ENCODE results near the gene TEKTIP1.
A peak's percentile ranks its signal among the peaks of the same experiment; 100 is the strongest.

Gene TEKTIP1

GRCh38 chr19:3585301-3586126 lies 46.5 kb downstream of the TEKTIP1 start, which contains the start of gene GIPC3:
Gene GIPC3, plus strand, starts transcription at chr19:3585478. Its CDS starts 120 bp downstream, at chr19:3585598.
- no peak for DNase-seq (ENCODE audit: low spot score)

DNA sequence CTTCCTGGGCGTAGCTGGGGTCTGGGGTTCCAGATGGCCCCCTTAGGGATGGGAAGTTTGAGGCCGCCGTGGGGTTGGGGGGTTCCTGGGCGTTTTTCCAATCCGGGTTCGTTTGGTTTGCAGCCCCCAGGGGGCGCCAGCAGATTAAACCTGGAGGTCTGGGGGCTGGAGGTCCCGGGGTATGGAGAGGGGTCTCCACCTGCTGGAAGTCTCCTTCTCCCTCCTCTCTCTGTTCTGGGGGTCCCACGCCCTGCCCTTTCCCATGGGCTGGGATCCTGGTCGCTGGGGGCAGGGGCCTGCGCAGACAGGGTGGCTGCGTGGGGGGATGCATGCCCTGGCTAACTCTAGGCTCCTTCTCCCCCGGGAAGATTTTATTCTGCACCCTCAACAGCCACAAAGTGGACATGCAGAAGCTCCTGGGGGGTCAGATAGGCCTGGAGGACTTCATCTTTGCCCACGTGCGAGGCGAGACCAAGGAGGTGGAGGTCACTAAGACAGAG lies 47.2 kb downstream of the TEKTIP1 start:
- peak; percentile 34 for DNase-seq (ENCODE audit: low spot score)

- no peak for DNase-seq (ENCODE audit: low spot score)
These were observed 47.9 kb downstream of the TEKTIP1 start for GRCh38 chr19:3586707-3587346.

DNA sequence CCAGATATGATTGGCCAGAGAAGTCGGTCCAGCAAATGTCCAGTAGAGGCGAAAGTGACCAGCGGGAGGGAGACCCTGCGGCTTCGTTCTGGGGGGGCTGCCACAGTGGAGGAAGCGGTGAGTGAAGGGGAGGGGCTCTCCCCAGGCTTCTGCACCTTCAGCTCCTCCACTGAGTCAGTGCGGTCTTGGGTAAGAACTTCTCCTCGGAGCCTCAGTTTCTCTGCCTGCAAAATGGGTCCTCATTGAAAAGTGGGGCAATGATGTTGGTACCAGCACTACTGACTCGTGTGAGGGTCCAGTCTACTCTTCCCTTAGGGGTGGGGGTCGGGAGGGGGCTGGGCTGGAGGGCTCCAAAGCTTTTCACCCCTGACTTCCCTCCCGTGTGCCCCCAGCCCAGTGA lies 50.5 kb downstream of the TEKTIP1 start:
- DNase-seq (ENCODE audit: low spot score), result no peak

DNA sequence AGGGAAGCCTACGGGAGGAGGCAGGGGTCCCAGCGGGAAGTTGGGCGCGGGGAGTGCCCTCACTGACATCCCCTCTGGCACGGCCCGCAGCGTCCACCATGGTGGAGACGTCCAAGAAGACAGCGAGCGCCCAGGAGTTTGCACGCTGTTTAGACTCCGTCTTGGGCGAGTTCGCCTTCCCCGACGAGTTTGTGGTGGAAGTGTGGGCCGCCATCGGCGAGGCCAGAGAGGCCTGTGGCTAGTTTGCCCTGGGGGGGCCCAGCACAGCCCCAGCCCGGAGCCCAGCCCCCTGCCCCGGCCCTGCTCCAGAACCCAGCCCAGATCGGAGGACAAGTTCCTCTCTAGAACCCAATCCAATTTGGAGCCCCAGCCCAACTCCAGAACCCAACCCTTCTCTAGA lies 51.0 kb downstream of the TEKTIP1 start:
- DNase-seq (ENCODE audit: low spot score), result no peak

- no peak for DNase-seq (ENCODE audit: low spot score)
These were observed 52.2 kb downstream of the TEKTIP1 start for GRCh38 chr19:3590991-3591659.

DNA sequence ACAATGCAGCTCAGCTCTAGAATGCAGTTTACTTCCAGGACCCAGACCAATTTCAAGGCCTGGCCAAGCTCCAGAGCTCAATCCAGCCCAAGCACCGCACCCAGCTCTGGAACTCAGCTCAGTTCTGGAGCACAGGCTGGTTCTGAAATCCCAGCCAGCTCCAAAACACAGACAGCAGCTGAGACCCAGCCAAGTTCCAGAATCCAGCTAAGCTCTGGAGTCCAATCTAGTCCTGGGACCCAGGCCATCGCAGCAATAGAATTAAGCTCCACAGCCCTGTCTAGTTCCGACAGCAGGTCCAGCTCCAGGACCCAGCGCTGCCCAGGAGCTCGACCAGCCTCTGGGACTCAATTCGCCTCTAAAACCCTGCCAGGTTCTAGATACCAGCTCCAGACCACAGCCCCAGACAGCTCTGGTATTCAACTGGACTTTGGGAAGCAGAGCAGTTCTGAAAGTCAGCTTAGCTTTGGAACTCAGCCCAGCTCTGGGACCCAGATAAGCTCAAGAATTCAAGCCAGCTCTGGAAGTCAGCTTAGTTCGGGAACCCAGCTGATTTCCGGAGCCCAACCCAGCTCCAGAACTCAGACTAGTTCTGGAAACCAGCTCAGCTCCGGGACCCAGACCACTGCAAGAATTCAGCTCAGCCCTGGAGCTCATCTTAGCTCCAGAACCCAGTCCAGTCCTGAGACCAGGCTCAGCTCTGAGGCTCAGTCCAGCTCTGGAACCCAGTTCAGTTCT lies 53.1 kb downstream of the TEKTIP1 start:
- DNase-seq (ENCODE audit: low spot score), result no peak

DNA sequence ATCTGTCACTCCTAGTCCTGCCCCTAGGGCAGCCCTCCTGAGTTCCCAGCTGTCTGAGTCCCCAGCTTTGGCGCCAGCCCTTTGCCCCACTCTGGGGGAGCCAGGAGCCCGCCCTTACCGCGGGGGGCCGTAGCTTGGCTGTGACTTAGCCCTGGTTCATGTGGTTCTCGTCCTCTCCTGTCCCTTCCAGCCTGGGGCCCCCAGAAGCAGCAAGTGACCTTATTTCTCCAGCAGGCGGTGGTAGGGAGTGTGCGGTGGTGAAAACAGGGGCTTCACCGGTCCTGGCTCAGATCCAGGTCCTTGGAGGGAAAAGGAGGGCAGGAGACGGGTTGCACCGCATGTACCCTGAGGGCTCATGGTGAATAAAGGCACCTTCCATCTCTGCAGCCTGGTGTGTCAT lies 54.2 kb downstream of the TEKTIP1 start:
- no peak for DNase-seq (ENCODE audit: low spot score)

All from CD4-positive, alpha-beta T cell treated with Interleukin-2 at 100 ng/mL for 4 hours (primary cell).